Stimulated activated naive CD8-positive, alpha-beta T cell treated with anti-CD3 and anti-CD28 coated beads, Interleukin-15, amount 100 ng/mL, for 72 hours (primary cell): Measurements from ENCODE around the gene NLRC5.
A peak's percentile ranks its signal among the peaks of the same experiment; 100 is the strongest.

Experiments
- ATAC-seq: fragments of 150-1000 bp; cut with Tn5 transposase; 2 replicates; pipeline ENCODE4 v1.10.0; 2021; ENCODE audit warnings: mild to moderate bottlenecking, moderate library complexity
- DNase-seq, 2 donors: peaks; one replicate each; pipeline ENCODE4 v3.0.0; 2021 to 2022
- H3K27ac Mint-ChIP-seq, 2 donors: one replicate each; pipeline ENCODE4 v1.8.0; 2022; ENCODE audit warnings: mild to moderate bottlenecking in 2 of 2, mixed read lengths in 2 of 2, moderate library complexity in 2 of 2
- H3K27me3 Mint-ChIP-seq: one replicate; pipeline ENCODE4 v1.8.0; 2022; ENCODE audit warnings: mixed read lengths
- H3K4me1 Mint-ChIP-seq: one replicate; pipeline ENCODE4 v1.8.0; 2022; ENCODE audit warnings: mild to moderate bottlenecking, mixed read lengths
- H3K4me3 Mint-ChIP-seq, 2 donors: one replicate each; pipeline ENCODE4 v1.8.0; 2022; ENCODE audit warnings: mild to moderate bottlenecking in 2 of 2, mixed read lengths in 2 of 2, moderate library complexity in 1 of 2
- H3K9me3 Mint-ChIP-seq, 2 donors: one replicate each; pipeline ENCODE4 v1.8.0; 2022; ENCODE audit warnings: mixed read lengths in 2 of 2

NLRC5 gene

DNA sequence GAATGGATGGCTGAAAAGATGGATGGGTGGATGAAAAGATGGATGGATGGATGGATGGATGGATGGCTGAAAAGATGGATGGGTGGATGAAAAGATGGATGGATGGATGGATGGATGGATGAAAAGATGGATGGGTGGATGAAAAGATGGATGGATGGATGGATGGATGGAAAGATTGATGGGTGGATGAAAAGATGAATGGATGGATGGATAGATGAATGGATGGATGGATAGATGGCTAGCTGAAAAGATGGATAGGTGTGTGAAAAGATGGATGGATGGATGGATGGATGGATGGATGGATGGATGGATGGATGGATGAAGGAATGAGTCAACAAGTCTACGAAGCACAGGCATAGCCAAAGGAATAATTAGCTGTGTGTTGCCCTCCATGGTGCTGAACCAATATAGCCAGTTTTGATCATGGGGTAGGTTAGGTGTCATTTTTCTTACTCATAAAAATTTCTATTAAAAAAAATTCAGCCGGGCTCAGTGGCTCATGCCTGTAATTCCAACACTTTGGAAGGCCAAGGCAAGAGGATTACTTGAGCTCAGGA lies 41.1 kb downstream of the NLRC5 start:
- ATAC-seq (no peak), DNase-seq (no peak)
- Mint-ChIP-seq H3K4me1 (peaks cover 94% of the 10 kb centered on the region), H3K9me3 (peaks cover 0 to 6% of the 10 kb centered on the region in 2 donors), H3K4me3 (no peak overlapping the region), H3K27me3 (no peaks in the 10 kb centered on the region), H3K27ac (no peak overlapping the region)

DNA sequence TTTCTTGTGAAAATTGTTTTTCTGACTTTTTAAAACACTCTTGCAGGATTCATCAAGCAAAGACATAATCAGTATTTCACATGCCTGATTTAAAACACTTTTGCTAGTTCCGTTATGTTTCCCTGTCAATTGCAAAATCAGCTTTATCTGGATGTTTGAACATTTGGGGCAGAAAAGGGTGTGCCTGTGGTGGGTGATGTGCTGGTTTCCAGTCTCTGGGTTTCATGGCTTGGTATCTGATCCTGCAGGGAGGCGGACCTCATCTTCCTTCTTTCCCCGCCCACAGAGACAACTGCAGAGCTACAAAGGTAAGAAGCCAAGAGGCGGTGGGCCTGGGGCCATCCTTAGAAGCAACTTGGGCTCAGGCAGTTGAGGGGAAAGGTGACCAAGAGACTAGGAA lies 41.8 kb downstream of the NLRC5 start:
- Mint-ChIP-seq H3K4me3 (no peak overlapping the region), H3K4me1 (peaks cover 94% of the 10 kb centered on the region), H3K9me3 (peaks cover 0 to 6% of the 10 kb centered on the region in 2 donors), H3K27ac (peak overlapping the region in 1 of 2 donors; percentile 66), H3K27me3 (no peaks in the 10 kb centered on the region)
- DNase-seq: no peak
- ATAC-seq: no peak

GRCh38 chr16:57032346-57032745 lies 43.0 kb downstream of the NLRC5 start:
- H3K4me1 Mint-ChIP-seq: peaks cover 94% of the 10 kb centered on the region

DNA sequence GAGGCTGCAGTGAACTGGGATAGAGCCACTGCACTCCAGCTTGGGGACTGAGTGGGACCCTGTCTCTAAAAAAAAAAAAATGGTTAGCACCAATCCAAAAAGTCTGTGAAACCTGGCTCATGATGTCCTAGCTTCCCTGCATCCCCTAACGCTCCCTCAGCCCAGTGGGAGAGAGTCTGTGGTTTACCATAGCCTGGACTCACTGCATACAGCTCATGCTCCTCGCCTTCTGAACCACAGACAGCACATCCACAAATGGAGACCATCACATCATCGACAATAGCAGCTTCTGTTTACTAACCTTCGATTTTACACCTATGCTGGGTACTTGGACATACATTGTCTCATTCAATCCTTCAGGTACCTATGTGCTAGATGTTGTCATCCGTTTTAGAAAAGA lies 43.6 kb downstream of the NLRC5 start:
- no peak overlapping the region for H3K4me3 Mint-ChIP-seq
- H3K27me3 Mint-ChIP-seq: no peaks in the 10 kb centered on the region
- ATAC-seq: no peak
- H3K9me3 Mint-ChIP-seq: peaks cover 0 to 6% of the 10 kb centered on the region in 2 donors
- H3K27ac Mint-ChIP-seq: peak overlapping the region in 1 of 2 donors; percentile 60
- DNase-seq: no peak
- H3K4me1 Mint-ChIP-seq: peaks cover 94% of the 10 kb centered on the region

More at GRCh38 chr16:57032346-57032745, 43.0 kb downstream of the NLRC5 start:
- H3K27me3 Mint-ChIP-seq: no peaks in the 10 kb centered on the region
- H3K9me3 Mint-ChIP-seq: peaks cover 0 to 6% of the 10 kb centered on the region in 2 donors
- peak overlapping the region in 1 of 2 donors; percentile 60 for H3K27ac Mint-ChIP-seq
- H3K4me3 Mint-ChIP-seq: no peak overlapping the region
- ATAC-seq: no peak
- no peak for DNase-seq

DNA sequence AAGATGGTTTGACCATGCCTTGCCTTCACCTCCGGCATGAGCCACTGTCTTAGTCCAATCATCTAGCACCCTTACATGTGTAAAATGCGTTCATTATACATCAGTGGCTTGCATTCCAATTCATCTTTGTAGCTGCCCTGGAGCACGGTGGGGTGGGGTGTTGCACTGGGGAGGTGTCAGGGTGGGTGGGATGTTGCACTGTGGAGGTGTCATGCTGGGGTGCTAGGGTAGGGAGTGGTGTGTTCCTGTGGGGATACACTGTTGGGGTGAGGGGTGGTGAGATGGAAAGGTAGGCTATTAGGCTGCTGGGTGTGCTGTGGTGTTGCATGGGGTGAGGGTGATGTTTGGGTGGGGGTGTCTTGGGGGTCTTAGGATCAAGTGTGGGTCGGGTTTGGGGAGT lies 47.0 kb downstream of the NLRC5 start:
- Mint-ChIP-seq H3K4me3 (no peak overlapping the region), H3K9me3 (no peaks in the 10 kb centered on the region), H3K27ac (peak overlapping the region; percentile 77 to 92), H3K4me1 (peaks cover 97% of the 10 kb centered on the region), H3K27me3 (no peaks in the 10 kb centered on the region)
- DNase-seq (no peak), ATAC-seq (no peak)

DNA sequence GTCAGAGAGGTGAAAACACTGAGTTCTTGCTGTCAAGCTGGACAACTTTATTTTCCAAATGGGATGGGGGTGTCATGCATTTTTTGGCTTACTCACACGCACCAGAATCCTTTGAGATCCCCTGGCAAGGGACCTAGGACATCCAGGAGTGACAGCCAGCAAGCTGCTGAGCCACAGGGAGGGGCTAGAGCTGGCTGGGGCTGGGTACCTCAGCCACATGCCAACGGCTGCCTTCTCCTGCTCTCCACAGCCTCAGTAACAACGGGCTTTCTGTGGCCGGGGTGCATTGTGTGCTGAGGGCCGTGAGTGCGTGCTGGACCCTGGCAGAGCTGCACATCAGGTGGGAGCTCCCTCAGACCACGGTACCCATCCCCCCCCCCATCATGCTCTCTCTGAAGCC lies 47.6 kb downstream of the NLRC5 start:
- Mint-ChIP-seq H3K9me3 (no peaks in the 10 kb centered on the region), H3K4me3 (no peak overlapping the region), H3K4me1 (peaks cover 97% of the 10 kb centered on the region), H3K27ac (peak overlapping the region; percentile 88 to 92), H3K27me3 (no peaks in the 10 kb centered on the region)
- no peak for ATAC-seq
- no peak for DNase-seq

DNA sequence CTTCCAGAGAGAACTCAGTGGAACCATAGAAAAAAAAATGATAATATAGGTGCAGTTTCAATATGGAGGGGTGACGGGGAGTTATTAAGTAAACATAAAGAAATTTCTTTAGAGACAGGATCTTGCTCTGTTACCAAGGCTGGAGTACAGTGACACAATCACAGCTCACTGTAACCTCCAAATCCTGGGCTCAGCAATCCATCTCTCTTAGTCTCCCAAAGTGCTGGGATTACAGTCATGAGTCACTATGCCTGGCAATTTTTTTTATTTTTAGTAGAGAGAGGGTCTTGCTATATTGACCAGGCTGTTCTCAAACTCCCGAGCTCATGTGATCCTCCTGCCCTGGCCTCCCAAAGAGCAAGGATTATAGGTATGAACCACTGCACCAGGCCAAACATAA lies 48.8 kb downstream of the NLRC5 start:
- Mint-ChIP-seq H3K4me3 (no peak overlapping the region), H3K27me3 (no peaks in the 10 kb centered on the region), H3K4me1 (peaks cover 100% of the 10 kb centered on the region), H3K9me3 (no peaks in the 10 kb centered on the region), H3K27ac (peak overlapping the region; percentile 88 to 92)
- ATAC-seq: no peak
- no peak for DNase-seq

- Mint-ChIP-seq H3K27me3 (no peaks in the 10 kb centered on the region), H3K27ac (peak overlapping the region; percentile 86 to 93), H3K4me1 (peaks cover 100% of the 10 kb centered on the region), H3K4me3 (peak overlapping the region; percentile 58 to 72), H3K9me3 (no peaks in the 10 kb centered on the region)
- DNase-seq (peak; percentile 35 to 67), ATAC-seq (peak; percentile 43)
These were observed 49.9 kb downstream of the NLRC5 start for GRCh38 chr16:57039148-57039812.

DNA sequence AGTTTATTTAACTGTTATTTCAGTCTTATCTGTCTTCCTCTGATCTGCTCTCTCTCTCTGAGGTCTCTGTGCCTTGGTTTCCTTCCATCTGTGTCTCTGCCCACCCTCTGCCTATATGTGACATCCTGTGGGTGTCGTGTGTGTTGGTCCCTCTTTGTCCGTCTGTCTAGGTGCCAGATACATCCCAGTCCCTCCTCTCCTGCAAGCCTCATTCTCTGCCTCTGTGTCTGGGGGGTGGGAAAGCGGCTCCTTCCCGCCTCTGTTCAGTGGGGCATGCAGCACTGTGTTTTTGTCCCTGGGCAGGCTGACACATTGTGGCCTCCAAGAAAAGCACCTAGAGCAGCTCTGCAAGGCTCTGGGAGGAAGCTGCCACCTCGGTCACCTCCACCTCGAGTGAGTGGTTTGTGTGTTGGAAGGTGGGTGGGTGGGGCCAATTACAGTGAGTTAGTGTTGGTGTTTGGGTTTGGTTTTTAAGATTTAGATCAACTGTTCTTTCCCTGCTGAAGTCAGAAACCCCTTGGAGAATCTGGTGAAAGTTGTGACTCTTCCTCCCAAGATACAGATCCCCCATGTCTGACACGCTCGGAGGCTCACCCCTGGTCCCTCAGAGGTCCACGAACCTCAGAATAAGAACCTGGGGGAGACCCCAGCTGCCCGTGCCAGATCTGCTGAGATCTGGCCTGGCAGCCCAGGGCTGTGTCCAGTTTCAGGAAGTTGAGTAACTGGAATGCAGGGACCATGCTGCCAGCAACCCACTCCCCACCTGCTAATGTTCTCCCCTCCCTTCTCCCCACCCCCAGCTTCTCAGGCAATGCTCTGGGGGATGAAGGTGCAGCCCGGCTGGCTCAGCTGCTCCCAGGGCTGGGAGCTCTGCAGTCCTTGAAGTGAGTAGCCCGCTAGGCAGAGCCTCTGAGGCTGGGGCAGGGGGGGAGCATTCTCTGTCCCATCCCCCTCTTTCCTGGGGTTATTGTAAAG lies 52.1 kb downstream of the NLRC5 start:
- peaks cover 100% of the 10 kb centered on the region for H3K4me1 Mint-ChIP-seq
- DNase-seq (peak; percentile 82 to 94), ATAC-seq (peak; percentile 82)
- H3K9me3 Mint-ChIP-seq: no peaks in the 10 kb centered on the region
- no peaks in the 10 kb centered on the region for H3K27me3 Mint-ChIP-seq
- H3K4me3 Mint-ChIP-seq: peak overlapping the region; percentile 58 to 71
- H3K27ac Mint-ChIP-seq: peak overlapping the region; percentile 87 to 96

DNA sequence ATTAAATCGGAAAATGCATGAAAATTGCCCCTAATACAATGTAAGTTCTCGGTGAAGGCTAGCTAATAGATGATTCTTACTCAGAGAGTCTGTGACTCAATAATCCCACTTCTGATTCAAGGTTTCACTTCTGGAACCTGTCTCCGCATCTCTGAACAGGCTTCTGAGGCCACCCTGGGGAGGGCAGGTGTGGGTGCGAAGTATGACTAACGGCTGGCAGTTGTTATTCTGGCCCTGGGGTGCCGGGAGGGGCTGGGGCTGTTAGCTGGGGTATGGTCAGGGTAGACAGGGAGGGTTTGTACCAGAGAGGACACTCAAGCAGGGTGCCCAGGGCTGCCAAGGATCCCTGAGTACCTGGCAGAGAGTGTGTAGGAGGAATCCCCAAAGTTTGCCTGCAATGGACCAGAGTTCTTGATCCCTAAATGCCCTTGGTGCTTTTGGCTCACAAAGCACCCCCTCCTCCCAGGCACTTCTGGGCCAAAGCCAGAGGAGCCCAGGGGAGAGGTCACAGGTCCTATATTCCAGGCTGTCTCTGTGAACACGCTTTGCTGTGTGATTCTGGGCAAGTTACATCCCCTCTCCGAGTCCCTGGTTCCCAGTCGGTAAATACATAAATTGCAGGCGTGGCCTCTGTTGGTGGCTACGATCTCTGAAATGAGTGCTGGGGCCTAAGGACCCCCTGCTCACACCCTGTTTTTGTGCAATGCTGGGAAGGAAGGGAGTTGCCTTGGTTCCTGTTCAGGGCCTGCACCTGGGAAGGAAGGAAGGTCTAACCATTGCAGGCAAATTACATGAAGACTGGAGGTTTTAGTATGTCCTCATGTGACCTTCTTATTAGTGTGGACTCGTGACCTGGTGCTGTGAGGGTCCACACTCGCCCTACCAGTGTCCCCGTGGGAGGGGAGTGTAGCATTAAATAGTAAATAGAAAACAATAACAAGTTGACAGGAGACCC lies 53.1 kb downstream of the NLRC5 start:
- H3K9me3 Mint-ChIP-seq: no peaks in the 10 kb centered on the region
- no peaks in the 10 kb centered on the region for H3K27me3 Mint-ChIP-seq
- DNase-seq (peak; percentile 86 to 91), ATAC-seq (peak; percentile 82)
- peak overlapping the region; percentile 58 to 71 for H3K4me3 Mint-ChIP-seq
- H3K27ac Mint-ChIP-seq: peak overlapping the region; percentile 87 to 96
- peaks cover 100% of the 10 kb centered on the region for H3K4me1 Mint-ChIP-seq

GRCh38 chr16:57043248-57043647 lies 53.9 kb downstream of the NLRC5 start:
- no peak for DNase-seq
- H3K27ac Mint-ChIP-seq: peak overlapping the region; percentile 87 to 96
- no peaks in the 10 kb centered on the region for H3K27me3 Mint-ChIP-seq
- no peaks in the 10 kb centered on the region for H3K9me3 Mint-ChIP-seq
- peak overlapping the region; percentile 58 to 71 for H3K4me3 Mint-ChIP-seq
- H3K4me1 Mint-ChIP-seq: peaks cover 100% of the 10 kb centered on the region
- ATAC-seq: no peak

- Mint-ChIP-seq H3K27me3 (no peaks in the 10 kb centered on the region), H3K27ac (peak overlapping the region; percentile 87 to 93), H3K9me3 (no peaks in the 10 kb centered on the region), H3K4me1 (peaks cover 96% of the 10 kb centered on the region), H3K4me3 (peak overlapping the region; percentile 20 to 25)
- DNase-seq (no peak), ATAC-seq (no peak)
These were observed 55.8 kb downstream of the NLRC5 start for GRCh38 chr16:57044931-57045693.

DNA sequence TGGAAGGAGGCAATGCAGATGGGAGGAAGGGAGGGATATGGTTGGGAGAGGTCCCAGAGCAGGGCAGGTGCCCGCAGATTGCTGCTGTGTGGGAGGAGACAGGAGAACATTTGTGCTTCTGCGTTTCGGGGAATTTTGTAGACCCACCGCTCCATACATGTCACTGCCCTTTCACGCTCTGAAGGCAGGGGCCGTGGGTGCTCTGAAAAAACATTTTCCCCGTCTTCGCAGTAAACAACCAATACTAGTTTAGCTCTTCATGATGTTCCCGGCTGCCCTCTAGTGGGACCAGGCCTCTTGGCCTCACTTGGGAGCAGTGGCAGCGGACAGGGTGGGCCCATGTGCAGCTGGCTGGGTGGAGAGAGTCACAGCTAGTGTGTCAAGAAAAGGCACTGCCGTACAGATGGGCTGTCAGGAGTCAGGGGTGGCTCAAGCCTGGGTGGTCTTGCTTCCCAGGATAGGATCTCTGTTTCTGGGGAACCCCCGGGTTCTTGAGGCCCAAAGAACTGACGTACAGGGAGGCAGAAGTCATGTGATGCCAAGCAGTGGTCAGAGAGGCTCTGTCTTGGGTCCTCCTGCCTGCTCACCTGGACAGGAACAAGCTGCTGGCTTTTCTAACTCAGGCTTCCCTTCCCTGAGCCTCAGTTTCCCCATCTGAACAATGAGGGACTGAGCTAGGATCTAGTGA lies 56.5 kb downstream of the NLRC5 start:
- DNase-seq: peak; percentile 35 to 60
- no peak for ATAC-seq
- H3K9me3 Mint-ChIP-seq: no peaks in the 10 kb centered on the region
- no peaks in the 10 kb centered on the region for H3K27me3 Mint-ChIP-seq
- H3K4me3 Mint-ChIP-seq: peak overlapping the region; percentile 20 to 25
- H3K27ac Mint-ChIP-seq: peak overlapping the region; percentile 87 to 93
- H3K4me1 Mint-ChIP-seq: peaks cover 96% of the 10 kb centered on the region

GRCh38 chr16:57048095-57048494 lies 58.7 kb downstream of the NLRC5 start:
- peak overlapping the region in 1 of 2 donors; percentile 42 for H3K27ac Mint-ChIP-seq
- H3K9me3 Mint-ChIP-seq: no peaks in the 10 kb centered on the region
- no peak overlapping the region for H3K4me3 Mint-ChIP-seq
- no peaks in the 10 kb centered on the region for H3K27me3 Mint-ChIP-seq
- ATAC-seq: no peak
- peaks cover 96% of the 10 kb centered on the region for H3K4me1 Mint-ChIP-seq
- DNase-seq: no peak
